ENCODE results near the gene CGREF1.
"Not testable (repeated sequence)": the region's sequence is repeated elsewhere in the genome, so short reads cannot be mapped to it uniquely, and the experiment has no call there.

Gene CGREF1

GRCh38 chr2:27125104-27125503 lies 6.2 kb upstream of the CGREF1 start:
- TF ChIP-seq, protein P1, sequence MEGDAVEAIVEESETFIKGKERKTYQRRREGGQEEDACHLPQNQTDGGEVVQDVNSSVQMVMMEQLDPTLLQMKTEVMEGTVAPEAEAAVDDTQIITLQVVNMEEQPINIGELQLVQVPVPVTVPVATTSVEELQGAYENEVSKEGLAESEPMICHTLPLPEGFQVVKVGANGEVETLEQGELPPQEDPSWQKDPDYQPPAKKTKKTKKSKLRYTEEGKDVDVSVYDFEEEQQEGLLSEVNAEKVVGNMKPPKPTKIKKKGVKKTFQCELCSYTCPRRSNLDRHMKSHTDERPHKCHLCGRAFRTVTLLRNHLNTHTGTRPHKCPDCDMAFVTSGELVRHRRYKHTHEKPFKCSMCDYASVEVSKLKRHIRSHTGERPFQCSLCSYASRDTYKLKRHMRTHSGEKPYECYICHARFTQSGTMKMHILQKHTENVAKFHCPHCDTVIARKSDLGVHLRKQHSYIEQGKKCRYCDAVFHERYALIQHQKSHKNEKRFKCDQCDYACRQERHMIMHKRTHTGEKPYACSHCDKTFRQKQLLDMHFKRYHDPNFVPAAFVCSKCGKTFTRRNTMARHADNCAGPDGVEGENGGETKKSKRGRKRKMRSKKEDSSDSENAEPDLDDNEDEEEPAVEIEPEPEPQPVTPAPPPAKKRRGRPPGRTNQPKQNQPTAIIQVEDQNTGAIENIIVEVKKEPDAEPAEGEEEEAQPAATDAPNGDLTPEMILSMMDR (IDR thresholded peaks at IDR 0.05; ENCODE audit: borderline replicate concordance, control extremely low read depth, extremely low read depth, insufficient read depth, missing control alignments): no peak
- in situ Hi-C loops (cut with MboI; ENCODE audit: low sequenced_read_pairs, unreplicated experiment): no loop called here
- no peak for DNase-seq (ENCODE audit: low spot score)

- DNase-seq (ENCODE audit: low spot score): peak; percentile 81
- in situ Hi-C loops (cut with MboI; ENCODE audit: low sequenced_read_pairs, unreplicated experiment): no loop called here
- TF ChIP-seq, protein P1 (IDR thresholded peaks at IDR 0.05; ENCODE audit: borderline replicate concordance, control extremely low read depth, extremely low read depth, insufficient read depth, missing control alignments): peak; percentile 3
Observed at GRCh38 chr2:27123302-27124150, 4.6 kb upstream of the CGREF1 start, which contains the start of gene ABHD1. Gene ABHD1, plus strand, starts transcription at chr2:27123815. Its CDS starts 134 bp downstream, at chr2:27123949.

DNA sequence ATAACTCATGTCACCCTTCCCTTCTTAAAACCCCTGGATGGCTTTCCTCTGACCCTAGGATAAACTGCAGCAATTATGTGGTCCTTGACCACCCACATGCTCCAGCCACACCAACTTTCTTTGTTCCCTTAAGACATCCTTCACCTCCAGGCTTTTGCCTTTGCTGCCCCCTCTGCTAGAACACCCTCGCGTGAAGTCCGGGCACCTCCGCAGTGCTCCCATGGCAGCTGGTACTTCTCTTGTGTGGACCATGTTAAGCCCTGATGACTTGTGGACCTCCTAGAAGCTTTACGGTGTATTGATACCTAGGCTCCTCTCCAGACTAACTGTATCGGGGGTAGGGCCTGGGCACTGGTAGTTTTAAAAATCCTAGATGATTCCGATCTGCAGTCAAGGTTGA lies 3.9 kb upstream of the CGREF1 start:
- DNase-seq (ENCODE audit: low spot score): no peak
- in situ Hi-C loops (cut with MboI; ENCODE audit: low sequenced_read_pairs, unreplicated experiment): no loop called here
- TF ChIP-seq, protein P1 (IDR thresholded peaks at IDR 0.05; ENCODE audit: borderline replicate concordance, control extremely low read depth, extremely low read depth, insufficient read depth, missing control alignments): no peak

DNA sequence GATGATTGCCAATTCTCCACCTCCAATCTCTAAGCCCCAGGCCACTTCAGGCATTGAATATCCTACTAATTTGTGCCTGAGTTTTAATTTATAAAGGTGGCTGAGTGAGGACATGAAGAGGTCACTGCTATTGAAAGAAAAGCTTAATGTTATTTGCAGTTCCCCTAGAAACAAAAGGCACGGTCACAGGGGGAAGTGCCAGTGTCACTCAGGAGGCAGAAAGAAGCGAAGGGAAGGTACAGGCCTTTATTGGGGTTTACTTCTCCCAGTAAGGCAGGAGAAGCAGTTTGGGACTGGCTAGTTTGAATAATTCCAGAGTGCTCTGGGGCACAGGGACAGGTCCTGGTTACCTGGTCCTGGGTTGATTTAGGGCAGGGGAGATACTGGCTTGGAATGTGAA lies 3.0 kb upstream of the CGREF1 start:
- TF ChIP-seq, protein P1 (IDR thresholded peaks at IDR 0.05; ENCODE audit: borderline replicate concordance, control extremely low read depth, extremely low read depth, insufficient read depth, missing control alignments): no peak
- DNase-seq (ENCODE audit: low spot score): no peak
- in situ Hi-C loops (cut with MboI; ENCODE audit: low sequenced_read_pairs, unreplicated experiment): no loop called here

DNA sequence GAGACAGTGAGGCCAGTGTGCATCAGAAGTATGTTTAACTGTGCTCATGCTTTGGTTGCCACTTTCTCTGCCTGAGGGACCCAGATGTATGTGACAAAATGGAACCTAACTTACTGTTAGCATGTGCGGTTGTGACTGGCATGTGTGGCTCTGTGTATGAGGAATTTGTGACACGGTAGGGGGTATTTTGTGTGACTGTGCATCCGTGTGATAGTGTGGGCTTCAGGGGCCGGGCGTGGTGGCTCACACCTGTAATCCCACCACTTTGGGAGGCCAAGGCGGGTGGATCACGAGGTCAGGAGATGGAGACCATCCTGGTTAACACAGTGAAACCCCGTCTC lies 372 bp upstream of the CGREF1 start:
- DNase-seq (ENCODE audit: low spot score); in situ Hi-C loops (cut with MboI; ENCODE audit: low sequenced_read_pairs, unreplicated experiment): not testable (repeated sequence)

GRCh38 chr2:27117995-27118524 lies 868 bp downstream of the CGREF1 start:
- in situ Hi-C loops (cut with MboI; ENCODE audit: low sequenced_read_pairs, unreplicated experiment): no loop called here
- no peak for DNase-seq (ENCODE audit: low spot score)
- TF ChIP-seq, protein P1 (IDR thresholded peaks at IDR 0.05; ENCODE audit: borderline replicate concordance, control extremely low read depth, extremely low read depth, insufficient read depth, missing control alignments): no peak

- in situ Hi-C loops (cut with MboI; ENCODE audit: low sequenced_read_pairs, unreplicated experiment): no loop called here
- TF ChIP-seq, protein P1 (IDR thresholded peaks at IDR 0.05; ENCODE audit: borderline replicate concordance, control extremely low read depth, extremely low read depth, insufficient read depth, missing control alignments): no peak
- DNase-seq (ENCODE audit: low spot score): no peak
Observed at GRCh38 chr2:27115519-27115918, 3.4 kb downstream of the CGREF1 start.

DNA sequence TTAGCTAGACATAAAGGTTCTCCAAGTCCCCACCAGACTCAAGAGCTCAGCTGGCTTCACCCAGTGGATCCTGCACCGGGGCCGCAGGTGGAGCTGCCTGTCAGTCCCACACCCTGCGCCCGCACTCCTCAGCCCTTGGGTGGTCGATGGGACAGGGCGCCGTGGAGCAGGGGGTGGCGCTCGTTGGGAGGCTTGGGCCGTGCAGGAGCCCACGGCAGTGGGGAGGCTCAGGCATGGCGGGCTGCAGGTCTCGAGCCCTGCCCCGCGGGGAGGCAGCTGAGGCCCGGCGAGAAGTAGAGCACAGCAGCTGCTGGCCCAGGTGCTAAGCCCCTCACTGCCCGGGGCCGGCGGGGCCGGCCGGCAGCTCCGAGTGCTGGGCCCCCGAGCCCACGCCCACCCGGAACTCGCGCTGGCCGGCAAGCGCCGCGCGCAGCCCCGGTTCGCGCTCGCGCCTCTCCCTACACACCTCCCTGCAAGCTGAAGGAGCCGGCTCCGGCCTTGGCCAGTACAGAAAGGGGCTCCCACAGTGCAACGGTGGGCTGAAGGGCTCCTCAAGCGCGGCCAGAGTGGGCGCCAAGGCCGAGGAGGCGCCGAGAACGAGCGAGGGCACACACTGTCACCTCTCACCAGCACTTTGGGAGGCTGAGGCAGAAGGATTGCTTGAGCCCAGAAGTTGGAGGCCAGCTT lies 7.4 kb downstream of the CGREF1 start:
- DNase-seq (ENCODE audit: low spot score); in situ Hi-C loops (cut with MboI; ENCODE audit: low sequenced_read_pairs, unreplicated experiment): not testable (repeated sequence)

- in situ Hi-C loops (cut with MboI; ENCODE audit: low sequenced_read_pairs, unreplicated experiment); DNase-seq (ENCODE audit: low spot score): not testable (repeated sequence)
Observed at GRCh38 chr2:27110603-27111352, 8.2 kb downstream of the CGREF1 start.

All from GM13976 (cell line).